CD4-positive, alpha-beta T cell treated with Interleukin-1 beta for 1 hour (primary cell): ENCODE data around the gene DUSP8.
A peak's percentile ranks its signal among the peaks of the same experiment; 100 is the strongest.

Experiments used
- DNase-seq, 2 donors: peaks; one replicate each; pipeline ENCODE4 v3.0.0-alpha.2; 2020 to 2022

DUSP8 gene

DNA sequence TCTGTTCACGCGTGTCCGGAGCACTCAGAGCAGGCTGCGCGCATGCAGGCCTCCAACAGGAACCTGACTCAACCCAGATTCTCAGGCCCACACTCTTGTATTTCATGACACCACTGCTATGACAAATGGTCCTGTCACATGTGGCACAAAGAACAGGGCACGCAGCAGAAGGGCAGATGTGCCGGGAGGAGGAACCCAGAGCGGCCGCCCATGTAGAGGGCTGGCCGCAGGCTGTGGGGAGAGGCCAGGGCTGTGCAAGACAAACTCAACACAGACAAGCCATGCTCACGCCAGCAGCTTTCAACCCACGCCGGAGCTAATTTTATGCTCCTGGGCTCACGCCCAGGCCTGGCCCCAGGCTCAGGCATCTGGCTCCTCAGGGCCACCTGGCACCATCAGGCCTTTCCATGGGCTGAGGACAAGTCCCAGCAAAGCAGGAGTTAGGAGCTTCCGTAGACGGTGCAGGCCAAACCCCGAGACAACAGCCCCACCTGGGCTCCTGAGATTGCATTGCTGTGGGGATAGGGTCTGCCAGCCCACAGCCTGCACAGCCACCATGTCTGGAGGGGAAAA, 40.0 kb downstream of the DUSP8 start:
- DNase-seq, result no peak

DNA sequence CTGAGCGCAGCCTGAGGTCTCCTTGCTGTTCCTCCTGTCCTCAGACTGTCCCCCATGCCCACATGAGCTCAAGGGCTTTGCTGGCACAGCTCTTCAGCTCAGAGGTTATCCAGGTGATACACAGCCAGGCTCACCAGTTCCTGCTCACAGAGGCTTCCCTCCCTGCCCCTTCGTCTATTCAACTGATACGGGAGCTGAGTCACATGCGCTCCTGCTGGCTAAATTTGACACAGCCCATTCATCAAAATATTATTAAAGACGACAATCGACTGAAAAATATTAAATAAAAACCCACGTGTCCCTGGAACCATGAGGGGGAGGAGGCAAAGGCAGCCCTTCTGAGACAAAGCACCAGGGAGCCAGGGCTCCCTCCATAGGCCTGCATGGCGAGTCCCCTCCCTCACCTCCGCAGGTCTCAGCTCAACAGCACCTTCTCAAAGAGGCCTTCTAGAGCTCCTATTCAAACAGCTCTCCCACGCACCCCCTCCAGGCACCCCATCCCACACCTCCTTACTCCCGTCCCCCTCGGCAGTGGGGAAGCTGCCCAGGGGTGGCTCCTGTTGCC, 40.5 kb downstream of the DUSP8 start:
- no peak for DNase-seq

DNA sequence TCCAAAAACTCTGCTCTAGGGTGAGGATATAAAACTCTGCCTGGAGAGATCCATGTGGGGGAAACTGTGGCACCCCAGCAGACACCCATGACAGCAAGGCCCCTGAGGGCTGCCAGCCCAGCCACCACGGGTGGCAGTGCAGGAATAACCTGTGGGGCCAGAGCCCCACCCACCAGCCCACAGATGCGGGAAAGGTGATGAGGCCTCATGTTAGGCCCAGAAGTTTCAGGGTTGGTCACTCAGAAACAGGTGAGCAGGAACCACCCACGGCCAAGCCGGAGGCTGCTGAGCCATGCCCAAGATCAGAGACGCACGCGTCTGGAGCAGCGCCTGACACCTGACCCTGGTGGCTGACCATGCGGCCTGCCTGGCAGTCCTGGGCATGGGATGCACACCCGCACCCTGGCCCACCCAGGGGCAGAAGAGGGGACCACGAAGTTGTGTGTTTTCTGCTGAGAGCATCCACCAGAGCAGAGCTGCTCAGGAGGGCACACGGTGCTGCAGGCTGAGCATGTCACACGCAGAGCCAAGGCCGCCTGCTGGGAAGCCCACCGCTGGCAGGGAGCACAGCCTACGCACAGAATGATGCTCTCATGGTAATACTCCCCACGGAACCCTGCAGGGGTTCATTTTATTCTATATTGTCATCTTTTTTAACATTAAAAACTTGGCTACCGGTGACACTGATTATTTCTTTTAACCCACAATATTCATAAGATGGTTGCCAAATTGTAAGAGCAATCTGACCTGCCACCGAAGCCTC, 41.2 kb downstream of the DUSP8 start:
- no peak for DNase-seq

DNA sequence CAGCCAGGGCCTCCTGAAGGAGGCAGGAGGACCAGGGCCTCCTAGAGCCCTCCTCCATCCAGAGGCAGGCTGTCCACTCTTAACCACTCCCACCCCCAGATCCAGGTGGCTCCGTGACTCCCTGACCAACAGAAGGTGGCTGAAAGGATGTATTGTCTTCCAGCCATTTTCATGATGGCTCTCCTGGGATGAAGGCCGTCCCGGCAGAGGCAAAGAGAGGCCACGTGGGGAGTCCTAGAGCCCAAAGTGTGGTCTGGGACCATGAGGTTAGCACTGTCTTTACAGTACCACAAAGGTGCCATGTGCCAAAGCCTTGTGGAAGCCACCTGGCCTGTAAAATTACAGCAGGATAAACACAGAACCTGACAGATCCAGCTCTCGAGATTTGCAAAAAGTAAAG, 42.3 kb downstream of the DUSP8 start:
- DNase-seq, result no peak

DNA sequence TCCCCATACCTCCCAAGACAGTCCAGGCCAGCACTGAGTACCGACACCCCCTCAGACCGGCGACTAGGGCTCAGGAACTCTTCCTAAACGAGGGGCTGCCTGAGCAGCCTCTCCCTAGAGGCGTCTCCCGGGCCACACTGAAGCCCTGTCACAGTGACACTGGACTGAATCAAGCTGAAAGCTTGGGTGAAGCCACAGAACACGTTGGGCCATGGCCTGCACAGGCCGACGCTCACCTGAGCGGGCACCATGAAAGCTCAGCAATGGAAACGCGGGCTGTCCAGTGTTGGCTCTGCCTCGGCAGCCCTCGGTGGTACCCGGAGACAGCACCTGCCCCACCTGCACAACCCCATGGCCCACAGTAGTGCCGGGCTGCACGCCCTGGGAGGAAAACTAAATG, 42.8 kb downstream of the DUSP8 start:
- no peak for DNase-seq

DNA sequence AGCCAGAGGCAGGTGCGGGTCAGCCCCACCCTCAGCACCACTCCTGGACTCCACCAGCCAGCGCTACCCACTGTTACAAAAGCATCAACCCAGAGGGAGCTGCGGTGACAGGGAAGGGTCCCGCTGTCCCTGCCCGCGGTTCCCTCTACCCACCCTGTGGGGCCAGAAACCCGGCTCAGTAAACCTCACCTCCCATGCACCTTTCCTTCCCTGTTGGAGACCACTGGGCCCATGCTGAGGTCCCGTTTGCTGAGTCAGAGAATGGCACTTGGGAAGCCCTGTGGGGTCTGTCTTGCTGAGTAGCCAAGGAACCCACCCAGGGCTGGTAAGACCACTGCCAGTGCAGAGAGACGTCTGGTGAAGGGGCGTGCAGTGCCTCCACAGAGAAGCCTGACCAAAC, 43.4 kb downstream of the DUSP8 start:
- DNase-seq, result no peak

DNA sequence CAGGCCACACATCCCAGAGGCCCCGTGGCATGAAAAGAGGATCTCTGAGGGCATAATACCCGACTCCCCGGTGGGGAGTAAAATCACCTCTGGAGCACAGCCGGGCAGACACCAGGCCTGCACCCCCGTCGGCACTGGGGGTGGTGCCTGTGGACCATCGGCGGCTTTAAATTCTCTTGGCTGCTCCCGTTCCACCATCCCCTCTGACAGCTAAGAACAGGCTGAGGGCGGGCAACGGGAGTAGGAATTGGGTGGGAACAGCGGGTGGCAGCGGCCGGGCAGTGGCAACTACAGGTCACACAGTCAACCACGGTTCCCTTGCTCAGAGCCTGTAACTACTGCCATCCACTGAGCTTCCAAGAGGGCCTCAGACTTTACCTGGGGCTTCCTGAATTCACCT, 45.3 kb downstream of the DUSP8 start:
- no peak for DNase-seq

DNA sequence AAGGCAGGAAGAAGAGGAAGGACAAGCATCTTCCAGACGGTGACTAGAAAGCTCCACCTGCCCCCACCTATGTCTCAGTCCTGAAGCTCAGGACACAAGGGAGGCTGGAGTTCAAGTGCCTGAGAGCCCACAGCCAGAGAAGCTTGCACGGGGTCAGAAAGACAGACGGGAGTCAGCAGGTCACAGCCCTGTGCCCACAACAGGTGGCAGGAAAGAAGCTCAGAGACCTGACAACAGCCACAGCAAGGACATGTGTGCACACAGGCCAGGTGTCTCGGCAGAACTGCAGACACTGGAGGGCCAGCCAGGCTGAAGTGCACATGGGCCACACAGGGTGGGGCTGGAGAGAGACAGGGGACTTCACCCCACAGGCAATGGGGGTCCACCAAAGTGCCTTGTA, 48.3 kb downstream of the DUSP8 start:
- peak in 1 of 2 donors; percentile 30 for DNase-seq

DNA sequence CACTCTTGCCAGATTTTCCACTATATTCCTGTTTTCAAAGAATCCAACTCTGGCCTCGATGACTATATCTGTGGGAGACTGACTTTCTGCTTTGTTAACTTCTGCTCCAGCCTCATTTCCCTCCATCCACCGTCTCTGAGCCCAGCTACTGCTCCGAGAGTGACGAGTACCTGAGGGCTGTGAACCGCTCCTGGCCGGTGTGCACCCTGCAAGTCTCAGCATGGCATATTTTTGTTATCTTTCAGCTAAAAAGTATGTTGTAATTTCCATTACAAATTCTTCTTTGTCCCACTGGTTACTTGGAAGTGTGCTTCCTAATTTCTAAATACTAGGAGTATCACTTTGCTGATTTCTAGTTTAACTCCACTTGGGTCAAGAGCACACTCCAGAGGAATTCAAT, 49.0 kb downstream of the DUSP8 start:
- DNase-seq, result no peak

DNA sequence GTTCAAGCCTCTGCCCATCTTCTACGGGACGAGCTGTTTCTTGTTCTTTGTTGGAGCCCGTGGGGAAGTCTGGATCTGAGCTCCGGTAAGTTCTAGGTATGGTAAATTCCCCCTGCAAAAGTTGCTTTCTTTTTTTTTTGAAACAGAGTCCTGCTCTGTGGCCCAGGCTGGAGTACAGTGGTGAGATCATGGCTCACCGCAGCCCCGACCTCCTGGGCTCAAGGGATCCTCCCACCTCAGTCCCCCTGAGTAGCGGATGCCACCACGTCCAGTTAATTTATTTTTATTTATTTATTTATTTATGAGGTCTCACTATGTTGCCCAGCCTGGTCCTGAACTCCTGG, 50.0 kb downstream of the DUSP8 start:
- no peak for DNase-seq

DNA sequence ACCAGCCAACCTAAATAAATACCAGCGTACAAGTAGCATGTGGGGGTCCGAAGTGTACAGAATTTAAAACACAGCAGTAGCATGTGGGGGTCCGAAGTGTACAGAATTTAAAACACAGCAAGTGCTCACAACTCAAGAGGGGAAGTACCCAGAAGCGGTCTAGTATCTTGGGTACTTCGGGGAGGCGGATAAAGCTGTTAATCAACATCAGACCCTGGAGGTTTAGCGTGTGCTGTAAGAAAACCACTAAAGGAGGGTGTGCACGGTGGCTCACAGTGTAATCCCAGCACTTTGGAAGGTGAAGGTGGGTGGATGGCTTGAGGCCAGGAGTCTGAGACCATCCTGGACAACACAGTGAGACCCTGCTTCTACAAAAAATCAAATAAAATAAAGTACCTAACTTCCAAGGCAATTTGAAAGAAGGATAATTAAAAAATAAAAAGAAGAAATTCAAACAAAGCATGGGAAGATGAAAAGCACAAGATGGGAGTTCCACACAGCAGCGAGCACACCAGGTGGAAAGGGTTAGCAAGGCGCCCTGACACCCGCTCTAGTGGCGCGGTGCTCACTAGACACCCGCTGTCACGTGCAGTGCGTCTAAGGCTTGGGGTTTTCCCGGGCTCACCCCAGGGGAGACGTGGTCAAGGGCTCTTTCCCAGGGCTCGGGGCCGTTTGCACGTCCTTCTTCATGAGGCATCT, 50.5 kb downstream of the DUSP8 start:
- peak in 1 of 2 donors; percentile 61 for DNase-seq

DNA sequence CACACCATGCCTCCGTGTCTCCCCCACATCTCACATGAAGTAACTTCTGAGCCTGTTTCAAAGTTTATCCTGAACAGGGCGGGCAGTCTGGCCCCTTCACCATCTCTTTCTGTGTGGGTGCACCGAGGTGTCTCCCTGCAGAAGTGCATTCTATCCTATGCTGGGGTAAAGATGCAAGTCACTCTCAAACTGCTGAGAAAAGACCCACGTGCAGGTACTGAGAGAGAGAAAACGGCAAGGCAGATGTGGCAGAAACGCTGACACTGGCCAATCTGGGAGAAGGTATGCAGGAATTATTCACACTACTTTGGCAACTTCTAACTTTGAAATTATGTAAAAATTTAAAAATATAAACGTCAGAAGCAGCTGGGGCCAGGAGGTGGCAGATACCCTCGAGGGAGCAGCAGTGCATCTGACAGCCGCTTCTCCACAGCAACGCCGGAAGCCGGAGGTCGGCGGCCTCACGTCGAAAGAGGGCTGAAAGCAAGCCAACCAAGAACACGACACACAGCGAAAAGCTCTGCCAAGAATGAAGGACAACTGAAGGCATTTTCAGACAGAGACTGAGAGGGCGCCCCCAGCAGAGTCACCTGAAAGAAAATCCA, 51.3 kb downstream of the DUSP8 start:
- no peak for DNase-seq

DNA sequence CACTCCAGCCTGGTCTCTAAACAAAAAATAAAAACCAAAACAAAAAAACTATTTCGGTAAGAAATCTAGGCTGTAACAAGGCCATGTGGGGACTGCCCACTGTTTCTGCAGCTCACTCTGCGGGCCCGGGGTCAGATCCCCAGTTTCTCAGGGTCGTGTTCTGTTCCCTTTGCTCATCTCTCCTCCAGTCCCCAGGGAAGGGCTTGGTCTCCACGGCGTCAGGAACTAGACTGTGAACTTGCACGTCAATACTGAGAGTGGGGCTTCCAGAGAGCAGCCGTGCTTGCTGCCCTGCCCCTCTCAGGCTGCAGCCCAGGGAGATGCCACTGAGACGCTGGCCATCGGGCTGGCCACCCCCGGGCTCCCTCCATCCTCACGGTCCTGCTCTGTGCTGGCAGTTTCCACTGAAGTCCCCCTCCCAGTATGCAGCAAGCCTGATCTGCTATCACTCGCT, 51.8 kb downstream of the DUSP8 start:
- DNase-seq, result no peak

DNA sequence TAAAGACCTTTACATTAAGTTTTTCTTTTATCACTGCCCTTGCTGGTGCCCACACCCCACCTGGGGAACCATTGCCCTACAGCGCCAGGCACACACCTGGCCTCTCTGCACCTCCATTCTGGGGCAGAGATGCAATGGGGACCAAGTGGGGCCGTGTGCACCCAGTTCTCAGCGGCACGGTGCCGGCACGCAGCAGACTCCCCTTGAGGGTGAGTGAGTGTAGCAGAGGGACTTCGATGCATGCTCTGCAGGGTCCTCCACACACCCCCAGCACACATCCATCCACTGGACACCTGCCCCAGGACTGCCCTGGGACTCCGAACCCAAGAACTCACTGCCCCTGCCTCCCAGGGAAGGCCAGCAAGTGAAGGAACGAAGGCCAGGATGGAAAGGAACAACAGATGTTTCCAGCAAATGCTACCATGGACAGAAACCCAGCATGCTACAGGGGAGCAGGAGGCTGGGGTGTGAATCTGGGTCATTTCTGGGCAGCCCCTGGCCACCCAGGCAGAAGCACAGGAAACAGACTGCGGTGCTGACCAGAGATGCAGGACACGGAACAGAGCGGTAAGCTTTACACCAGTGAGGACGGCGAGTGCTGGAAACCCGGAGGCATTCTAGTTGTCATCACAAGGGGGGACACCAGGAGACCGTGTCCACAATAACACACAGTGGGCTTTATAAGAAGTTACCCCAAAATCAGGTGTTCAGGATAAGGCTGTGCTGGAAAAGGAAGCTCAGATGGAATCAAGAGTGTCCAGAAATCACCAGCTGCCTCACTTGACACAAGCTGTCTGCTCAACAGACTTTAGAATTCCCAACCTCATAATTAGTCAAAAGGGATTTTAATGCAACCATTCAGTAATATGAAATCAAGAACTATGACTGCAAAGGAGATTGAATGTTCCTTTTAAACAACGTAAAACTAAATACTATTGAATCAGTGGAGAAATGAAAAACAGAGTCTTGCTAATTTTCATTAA, 52.8 kb downstream of the DUSP8 start:
- no peak for DNase-seq

DNA sequence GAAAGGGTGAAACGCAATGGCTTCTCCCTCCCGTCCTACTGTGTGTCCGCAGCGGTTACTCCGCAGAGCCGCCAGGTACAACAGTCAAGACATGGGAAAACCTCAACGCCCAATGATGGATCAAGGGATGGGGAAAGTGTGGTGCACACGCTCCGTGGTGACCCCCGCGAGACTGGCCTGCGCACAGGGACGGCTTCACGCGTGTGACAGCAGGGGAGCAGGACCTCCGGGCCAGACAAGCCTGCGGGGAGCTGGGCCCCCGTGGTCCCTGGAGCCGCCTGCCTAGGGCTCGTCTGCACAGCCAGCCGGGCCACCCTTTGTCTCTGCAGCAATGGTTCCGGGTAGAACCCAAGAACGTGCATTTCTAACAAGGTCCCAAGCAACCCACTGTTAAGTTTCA, 53.8 kb downstream of the DUSP8 start:
- no peak for DNase-seq

DNA sequence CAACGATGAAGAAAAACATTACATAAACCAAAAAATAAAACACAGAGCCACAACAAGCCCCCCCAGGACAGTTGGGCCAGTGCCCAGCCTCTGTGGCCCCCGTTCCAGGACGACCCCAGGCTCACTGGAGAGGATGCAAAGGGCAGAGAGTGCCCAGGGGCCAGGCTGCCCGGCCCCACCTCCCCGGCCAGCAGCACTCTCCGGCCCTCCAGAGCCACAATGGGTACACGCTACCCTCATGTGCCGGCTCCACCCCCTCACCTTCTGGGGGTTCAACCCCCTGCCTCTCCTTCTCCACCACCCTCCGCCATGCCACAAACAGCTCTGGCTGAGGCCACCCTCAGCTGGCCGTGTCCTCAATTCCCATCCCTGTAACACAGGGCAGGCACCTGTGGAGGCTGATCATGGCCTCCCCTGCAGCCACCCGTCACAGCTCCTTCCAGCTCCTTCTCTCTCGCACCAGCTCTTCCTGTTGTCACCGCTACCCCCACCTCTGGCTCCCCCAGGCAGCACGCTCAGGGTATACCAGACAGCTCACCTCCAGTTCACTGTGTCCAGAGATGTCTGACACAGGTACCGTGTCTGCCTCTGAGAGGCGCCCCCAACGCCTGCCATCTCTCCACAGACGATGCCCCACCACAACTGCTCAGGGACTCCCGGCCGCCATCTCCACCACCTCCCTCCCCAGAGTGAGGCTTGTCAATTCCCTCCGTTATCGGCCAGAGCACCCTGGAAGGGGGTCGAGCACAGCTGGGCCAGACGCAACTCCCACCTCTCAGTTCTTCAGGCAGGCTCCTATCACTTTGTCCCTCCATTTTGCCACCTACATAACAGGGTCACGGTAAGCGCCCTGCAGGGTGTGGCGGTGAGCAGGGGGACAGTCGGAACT, 54.7 kb downstream of the DUSP8 start:
- DNase-seq, result no peak

DNA sequence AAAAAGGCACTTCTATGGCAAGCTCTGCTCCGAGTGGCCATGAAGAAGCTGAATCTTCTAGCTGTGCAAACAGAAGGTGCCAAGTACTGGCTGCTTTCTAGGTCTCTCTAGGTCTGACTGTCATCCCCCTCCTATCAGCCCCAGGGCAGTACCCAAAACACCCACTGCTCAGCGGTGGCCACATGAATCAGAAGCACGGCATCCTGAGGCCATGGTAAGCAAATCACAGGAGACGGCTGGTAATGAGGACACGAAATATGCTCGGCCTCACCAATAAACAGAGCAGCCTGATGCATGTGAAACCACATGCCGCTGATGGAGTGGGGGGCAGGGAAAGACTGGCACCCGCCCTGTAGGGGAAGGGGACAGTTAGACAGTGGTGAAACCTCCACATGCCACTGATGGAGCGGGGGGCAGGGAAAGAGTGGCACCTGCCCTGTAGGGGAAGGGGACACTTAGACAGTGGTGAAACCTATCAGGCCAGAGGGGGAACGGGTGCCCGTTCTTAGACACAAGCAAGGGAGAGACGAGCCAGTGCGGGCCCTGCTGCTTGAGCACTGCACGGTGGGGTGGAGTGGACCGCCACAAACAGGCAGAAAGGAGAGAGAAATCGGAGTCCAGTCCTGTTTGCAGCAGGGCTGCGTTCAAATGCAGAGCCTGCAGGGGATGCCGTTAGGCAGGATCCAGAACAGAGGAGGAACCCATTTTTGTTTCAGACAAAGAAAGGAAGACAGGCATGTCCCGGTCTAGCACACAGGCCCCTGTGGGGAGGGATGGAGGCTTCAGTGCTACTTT, 55.6 kb downstream of the DUSP8 start:
- no peak for DNase-seq

DNA sequence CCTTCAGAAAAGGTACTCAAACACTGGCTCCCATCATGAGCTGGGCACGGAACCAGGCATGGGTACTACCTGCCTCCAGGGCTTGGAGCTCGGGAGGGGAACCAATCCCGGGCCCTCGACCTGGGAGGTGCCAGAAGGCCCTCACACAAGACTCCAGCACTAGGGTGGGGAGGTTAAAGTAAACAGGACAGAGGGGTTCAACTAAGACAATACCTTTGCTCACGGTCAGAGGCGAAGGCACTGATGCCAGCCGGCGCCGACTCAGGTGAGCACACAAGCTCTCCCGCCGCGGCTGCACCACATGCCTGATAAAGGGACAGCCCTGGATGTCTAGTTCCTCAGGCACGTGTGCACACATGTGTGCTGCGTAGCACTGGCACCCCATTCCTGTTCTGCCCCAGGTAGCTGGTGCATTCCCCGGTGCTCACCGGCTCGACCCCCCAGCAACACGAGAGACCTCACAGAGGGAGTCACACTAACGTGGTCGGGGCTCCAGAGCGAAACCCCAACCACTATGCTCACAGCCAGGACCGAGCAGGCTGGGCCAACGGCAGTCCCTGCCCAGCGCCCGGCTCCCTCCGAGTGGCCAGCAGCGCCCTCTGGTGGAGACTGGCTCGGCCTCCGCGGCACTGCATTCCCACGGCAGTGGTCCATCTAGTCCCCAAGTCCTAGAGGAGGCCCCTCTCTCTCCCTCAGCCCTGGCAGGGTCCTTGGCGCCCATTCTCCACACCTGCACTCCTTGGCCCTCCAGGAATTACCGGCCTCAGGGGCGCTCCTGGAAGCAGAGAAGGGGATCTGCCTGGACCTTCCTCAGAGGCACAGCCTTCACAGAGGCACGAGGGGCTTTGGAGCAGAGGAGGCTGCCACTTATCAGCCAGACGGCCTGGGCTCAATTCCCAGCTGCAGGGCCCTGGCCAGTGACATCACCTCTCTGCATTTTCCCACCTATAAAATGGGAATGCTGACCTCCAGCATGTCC, 56.7 kb downstream of the DUSP8 start:
- peak; percentile 62 to 69 for DNase-seq
